ENCODE measurements around the gene AP5S1.

The AP5S1 gene

DNA sequence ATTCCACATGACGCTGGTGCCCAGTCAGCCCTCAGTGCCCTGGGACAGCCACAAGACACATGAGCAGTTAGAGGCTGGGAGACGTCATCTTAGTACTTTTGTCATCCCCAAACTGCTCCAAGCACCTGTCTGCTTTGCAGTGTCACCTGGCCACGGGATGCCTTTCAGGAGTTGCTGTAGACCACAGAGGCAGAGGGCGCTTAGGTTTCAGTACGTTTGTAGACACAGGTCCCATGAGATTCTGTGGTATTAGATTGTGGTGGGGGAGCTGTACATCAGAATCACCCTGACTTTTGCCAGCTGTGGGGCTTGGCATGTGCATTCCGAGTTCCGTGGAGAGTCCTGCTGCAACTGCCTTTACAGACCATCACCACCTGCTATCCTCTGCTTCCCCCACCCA lies 43.0 kb downstream of the AP5S1 start:
- H3K4me3 ChIP-seq (ENCODE audit: low read length) = no peak overlapping the region
- no peak for TF ChIP-seq CTCF (conservative IDR thresholded peaks at IDR 0.05; ENCODE audit: low read length)
- DNase-seq (ENCODE audit: low read depth) = no peak

DNA sequence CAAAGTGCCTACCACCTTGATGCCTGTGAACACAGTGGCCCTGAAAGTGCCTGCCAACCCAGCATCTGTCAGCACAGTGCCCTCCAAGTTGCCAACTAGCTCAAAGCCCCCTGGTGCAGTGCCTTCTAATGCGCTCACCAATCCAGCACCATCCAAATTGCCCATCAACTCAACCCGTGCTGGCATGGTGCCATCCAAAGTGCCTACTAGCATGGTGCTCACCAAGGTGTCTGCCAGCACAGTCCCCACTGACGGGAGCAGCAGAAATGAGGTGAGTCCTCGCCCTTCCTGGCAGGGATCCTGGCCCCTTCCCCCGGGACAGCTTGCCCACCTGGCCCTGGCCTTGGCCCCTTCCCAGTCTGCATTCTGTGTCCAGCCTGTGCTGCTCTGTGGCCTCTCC lies 44.2 kb downstream of the AP5S1 start:
- no peak for TF ChIP-seq CTCF (conservative IDR thresholded peaks at IDR 0.05; ENCODE audit: low read length)
- DNase-seq (ENCODE audit: low read depth) = no peak

GRCh38 chr20:3865152-3865886 lies 45.0 kb downstream of the AP5S1 start:
- TF ChIP-seq CTCF (conservative IDR thresholded peaks at IDR 0.05; ENCODE audit: low read length) = no peak
- H3K4me3 ChIP-seq (ENCODE audit: low read length) = no peak overlapping the region
- DNase-seq (ENCODE audit: low read depth) = no peak

More for the DNA sequence above, 44.2 kb downstream of the AP5S1 start:
- no peak overlapping the region for H3K4me3 ChIP-seq (ENCODE audit: low read length)

GRCh38 chr20:3865887-3866407 lies 45.6 kb downstream of the AP5S1 start:
- no peak overlapping the region for H3K4me3 ChIP-seq (ENCODE audit: low read length)
- no peak for DNase-seq (ENCODE audit: low read depth)
- no peak for TF ChIP-seq CTCF (conservative IDR thresholded peaks at IDR 0.05; ENCODE audit: low read length)

- DNase-seq (ENCODE audit: low read depth) = no peak
- TF ChIP-seq CTCF (conservative IDR thresholded peaks at IDR 0.05; ENCODE audit: low read length) = no peak
- H3K4me3 ChIP-seq (ENCODE audit: low read length) = no peak overlapping the region
Measured at GRCh38 chr20:3866464-3866863, 46.1 kb downstream of the AP5S1 start.

DNA sequence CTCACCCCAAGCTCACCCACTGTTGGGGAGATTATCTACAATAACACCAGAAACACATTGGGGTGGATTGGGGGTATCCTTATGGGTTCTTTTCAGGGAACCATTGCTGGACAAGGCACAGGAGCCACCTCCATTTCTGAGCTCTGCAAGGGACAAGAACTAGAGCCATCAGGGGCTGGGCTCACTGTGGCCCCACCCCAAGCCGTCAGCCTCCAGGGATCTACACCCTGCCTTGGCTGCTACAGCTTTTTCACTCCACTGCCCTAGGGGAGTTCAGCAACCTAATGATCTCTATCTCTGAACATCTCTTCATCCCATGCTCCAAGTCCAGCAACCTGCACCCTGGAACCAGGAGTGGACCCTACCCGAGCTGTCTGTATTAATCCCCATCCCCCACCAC lies 47.5 kb downstream of the AP5S1 start:
- no peak for DNase-seq (ENCODE audit: low read depth)

More for the DNA sequence above, 47.5 kb downstream of the AP5S1 start:
- TF ChIP-seq CTCF (conservative IDR thresholded peaks at IDR 0.05; ENCODE audit: low read length) = no peak
- no peak overlapping the region for H3K4me3 ChIP-seq (ENCODE audit: low read length)

All from AG10803 (cell line).